Measurements from ENCODE around the gene PDZD2. TPM values are rescaled to one million over a fixed set of nuclear protein-coding genes. Genes with fewer than 3 reads are reported as not detected.

PDZD2 gene
- total and polyA plus RNA-seq, 3 donors from 2014 or later = 47.3 to 89.1 (median 83.9) TPM

DNA sequence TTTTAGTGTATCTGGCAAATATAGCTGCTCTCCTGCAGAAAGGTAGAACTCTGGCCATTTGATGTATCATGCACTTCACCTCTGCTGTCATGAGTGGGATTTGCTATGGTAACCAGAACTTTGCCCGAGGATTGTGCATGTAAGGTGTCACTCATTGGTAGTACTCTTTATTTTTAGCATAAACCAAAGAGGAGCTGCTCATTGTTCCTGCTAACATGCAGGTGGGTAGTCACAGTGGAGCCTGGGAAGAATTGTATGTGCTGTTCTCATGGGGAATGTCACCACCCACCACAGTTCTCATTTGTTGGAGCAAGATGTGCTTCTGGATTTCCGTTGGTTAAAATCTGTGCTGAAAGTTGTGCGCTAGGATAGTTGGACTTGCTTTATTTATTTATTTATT is 12.3 kb downstream of the PDZD2 start:
- 91 to 94% methylated on average over 3 of the region's 3 CpGs for WGBS, 2 donors
- no peaks in the 10 kb centered on the region for H3K4me1 ChIP-seq
- H3K36me3 ChIP-seq (ENCODE audit: low read depth, missing control alignments) = no peaks in the 10 kb centered on the region
- no peaks in the 10 kb centered on the region for H3K9me3 ChIP-seq
- no peaks in the 10 kb centered on the region for H3K27me3 ChIP-seq
- DNase-seq = no peak
- H3K4me3 ChIP-seq = no peak overlapping the region
- TF ChIP-seq, protein P1, sequence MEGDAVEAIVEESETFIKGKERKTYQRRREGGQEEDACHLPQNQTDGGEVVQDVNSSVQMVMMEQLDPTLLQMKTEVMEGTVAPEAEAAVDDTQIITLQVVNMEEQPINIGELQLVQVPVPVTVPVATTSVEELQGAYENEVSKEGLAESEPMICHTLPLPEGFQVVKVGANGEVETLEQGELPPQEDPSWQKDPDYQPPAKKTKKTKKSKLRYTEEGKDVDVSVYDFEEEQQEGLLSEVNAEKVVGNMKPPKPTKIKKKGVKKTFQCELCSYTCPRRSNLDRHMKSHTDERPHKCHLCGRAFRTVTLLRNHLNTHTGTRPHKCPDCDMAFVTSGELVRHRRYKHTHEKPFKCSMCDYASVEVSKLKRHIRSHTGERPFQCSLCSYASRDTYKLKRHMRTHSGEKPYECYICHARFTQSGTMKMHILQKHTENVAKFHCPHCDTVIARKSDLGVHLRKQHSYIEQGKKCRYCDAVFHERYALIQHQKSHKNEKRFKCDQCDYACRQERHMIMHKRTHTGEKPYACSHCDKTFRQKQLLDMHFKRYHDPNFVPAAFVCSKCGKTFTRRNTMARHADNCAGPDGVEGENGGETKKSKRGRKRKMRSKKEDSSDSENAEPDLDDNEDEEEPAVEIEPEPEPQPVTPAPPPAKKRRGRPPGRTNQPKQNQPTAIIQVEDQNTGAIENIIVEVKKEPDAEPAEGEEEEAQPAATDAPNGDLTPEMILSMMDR (IDR thresholded peaks at IDR 0.05) = no peak
- no peak for TF ChIP-seq POLR2A (IDR thresholded peaks at IDR 0.05)
- intact Hi-C loops (cut with DNase I; ENCODE audit: low total_unique reads) = no loop called here
- H3K27ac ChIP-seq = no peak overlapping the region

DNA sequence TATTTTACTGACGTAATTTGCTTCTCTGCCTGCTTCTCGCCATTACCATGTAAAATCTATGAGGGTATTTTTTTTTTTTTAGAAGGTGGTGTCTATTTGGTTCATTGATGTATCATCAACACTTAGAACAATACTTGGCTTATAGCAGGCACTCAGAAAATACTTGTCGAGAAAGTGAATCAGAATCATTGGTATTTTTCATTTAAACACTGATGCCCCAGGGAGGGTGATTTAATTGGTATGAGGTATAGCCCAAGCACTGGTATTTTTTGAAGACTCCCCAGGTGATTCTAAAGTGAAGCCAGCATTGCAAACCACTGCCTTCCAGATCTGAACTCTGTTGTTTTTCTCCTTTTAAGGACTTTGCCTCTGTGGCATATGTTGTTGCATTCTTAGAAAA is 16.6 kb downstream of the PDZD2 start:
- intact Hi-C loops (cut with DNase I; ENCODE audit: low total_unique reads) = no loop called here
- Histone ChIP-seq H3K4me3 (no peak overlapping the region), H3K9me3 (no peaks in the 10 kb centered on the region), H3K36me3 (ENCODE audit: low read depth, missing control alignments) (no peaks in the 10 kb centered on the region), H3K27ac (no peak overlapping the region), H3K27me3 (no peaks in the 10 kb centered on the region), H3K4me1 (no peaks in the 10 kb centered on the region)
- no peak for DNase-seq
- TF ChIP-seq, protein P1 (IDR thresholded peaks at IDR 0.05) = no peak
- TF ChIP-seq POLR2A (IDR thresholded peaks at IDR 0.05) = no peak
- WGBS, 2 donors = 96 to 97% methylated on average over 3 of the region's 3 CpGs

GRCh38 chr5:31656806-31657205 is 17.9 kb downstream of the PDZD2 start:
- 90 to 91% methylated on average over 4 of the region's 4 CpGs for WGBS, 2 donors
- H3K36me3 ChIP-seq (ENCODE audit: low read depth, missing control alignments) = no peaks in the 10 kb centered on the region
- DNase-seq = no peak
- intact Hi-C loops (cut with DNase I; ENCODE audit: low total_unique reads) = no loop called here
- no peaks in the 10 kb centered on the region for H3K9me3 ChIP-seq
- H3K27ac ChIP-seq = no peak overlapping the region
- no peaks in the 10 kb centered on the region for H3K4me1 ChIP-seq
- TF ChIP-seq, protein P1 (IDR thresholded peaks at IDR 0.05) = no peak
- TF ChIP-seq POLR2A (IDR thresholded peaks at IDR 0.05) = no peak
- H3K4me3 ChIP-seq = no peak overlapping the region
- no peaks in the 10 kb centered on the region for H3K27me3 ChIP-seq

DNA sequence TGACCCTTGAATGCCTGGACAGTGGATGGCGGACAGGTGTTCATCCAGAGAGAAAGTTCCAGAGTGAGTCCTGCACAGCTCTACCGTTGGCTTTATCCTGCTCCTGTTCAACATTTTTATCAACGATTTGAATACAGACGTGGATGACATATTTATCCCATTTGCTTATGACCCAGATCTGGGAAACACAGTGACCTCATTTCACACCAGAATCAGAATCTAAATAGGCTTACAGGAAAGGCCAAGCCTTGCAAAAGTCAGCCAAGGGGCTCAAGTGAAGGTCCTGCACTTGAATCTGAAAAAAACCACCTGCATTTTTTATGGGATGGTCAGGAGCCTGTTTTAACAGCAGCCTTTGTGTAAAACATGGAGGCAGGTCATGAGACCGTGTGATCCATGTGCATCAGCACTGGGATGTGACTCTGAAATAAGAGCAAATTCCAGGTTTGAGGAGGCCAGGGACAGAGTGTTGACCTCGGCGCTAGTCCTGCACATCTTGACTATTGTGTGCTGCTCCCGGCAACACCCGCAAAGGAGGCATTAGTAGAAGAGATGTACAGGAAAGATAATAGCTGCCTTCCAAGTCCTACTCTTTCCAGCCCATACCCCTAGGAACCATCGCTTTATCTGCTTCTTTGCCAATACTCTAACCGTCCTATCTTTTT is 18.5 kb downstream of the PDZD2 start:
- intact Hi-C loops (cut with DNase I; ENCODE audit: low total_unique reads) = no loop called here
- H3K9me3 ChIP-seq = no peaks in the 10 kb centered on the region
- H3K36me3 ChIP-seq (ENCODE audit: low read depth, missing control alignments) = no peaks in the 10 kb centered on the region
- H3K27me3 ChIP-seq = no peaks in the 10 kb centered on the region
- no peak overlapping the region for H3K4me3 ChIP-seq
- TF ChIP-seq, protein P1 (IDR thresholded peaks at IDR 0.05) = no peak
- no peak for TF ChIP-seq POLR2A (IDR thresholded peaks at IDR 0.05)
- H3K4me1 ChIP-seq = no peaks in the 10 kb centered on the region
- DNase-seq = no peak
- H3K27ac ChIP-seq = no peak overlapping the region
- WGBS, 2 donors = 89 to 92% methylated on average over 11 of the region's 11 CpGs

DNA sequence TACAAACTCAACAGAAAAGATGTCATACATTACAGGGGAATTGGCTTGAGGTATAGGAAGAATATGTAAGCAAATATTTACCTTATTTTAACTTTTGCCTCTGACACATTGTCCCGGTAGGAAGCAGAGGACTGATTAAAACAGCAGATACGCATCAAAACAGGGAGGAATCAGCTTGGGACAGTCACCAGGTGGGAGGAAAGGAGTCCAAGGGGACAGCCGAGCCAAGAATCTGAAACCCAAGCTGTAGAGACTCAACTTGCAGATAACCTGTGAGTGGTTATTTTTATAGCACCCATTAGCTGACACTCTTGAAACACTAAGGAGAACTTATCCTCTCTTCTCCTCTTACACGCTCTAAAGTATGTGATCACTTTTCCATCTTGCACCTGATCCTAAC is 22.3 kb downstream of the PDZD2 start:
- H3K27me3 ChIP-seq = no peaks in the 10 kb centered on the region
- 78 to 87% methylated on average over 4 of the region's 4 CpGs for WGBS, 2 donors
- TF ChIP-seq POLR2A (IDR thresholded peaks at IDR 0.05) = no peak
- TF ChIP-seq, protein P1 (IDR thresholded peaks at IDR 0.05) = no peak
- H3K9me3 ChIP-seq = no peaks in the 10 kb centered on the region
- intact Hi-C loops (cut with DNase I; ENCODE audit: low total_unique reads) = no loop called here
- DNase-seq = no peak
- no peak overlapping the region for H3K27ac ChIP-seq
- H3K4me3 ChIP-seq = no peak overlapping the region
- H3K36me3 ChIP-seq (ENCODE audit: low read depth, missing control alignments) = no peaks in the 10 kb centered on the region
- no peaks in the 10 kb centered on the region for H3K4me1 ChIP-seq

Data from testis (tissue), 3 donors.